SK-N-SH treated with all-trans-retinoic acid at 6 μM for 48 hours (cell line): ENCODE results near the gene TTC28.

Experiments
- ATAC-seq: fragments of 200-7000 bp; cut with Tn5 transposase; 3 replicates; pipeline ENCODE4 v1.9.1; 2020; ENCODE audit warnings: mild to moderate bottlenecking, moderate library complexity
- ARNTL ChIP-seq: fragments of 450-650 bp; formaldehyde crosslinking; IDR thresholded peaks from 2 replicates; pipeline ENCODE4 v1.5.0; 2020; ENCODE audit warnings: low read depth, mild to moderate bottlenecking, moderate library complexity, borderline replicate concordance
- BACH2 ChIP-seq: fragments of 250-450 bp; sonication (Bioruptor Pico); IDR thresholded peaks from 2 replicates; pipeline ENCODE4 v1.9.0; 2021; ENCODE audit warnings: mild to moderate bottlenecking, borderline replicate concordance
- CREB5 ChIP-seq: fragments of 250-450 bp; sonication (Bioruptor Pico); IDR thresholded peaks from 2 replicates; pipeline ENCODE4 v1.5.1; 2020; ENCODE audit warnings: low read depth, mild to moderate bottlenecking, moderate library complexity
- CSDC2 ChIP-seq: fragments of 250-450 bp; sonication (Bioruptor Pico); IDR thresholded peaks from 2 replicates; pipeline ENCODE4 v1.5.0; 2020; ENCODE audit warnings: mild to moderate bottlenecking, moderate library complexity
- ESRRG ChIP-seq: fragments of 250-450 bp; sonication (Bioruptor Pico); IDR thresholded peaks from 2 replicates; pipeline ENCODE4 v1.6.1; 2021; ENCODE audit warnings: mild to moderate bottlenecking
- GLIS3 ChIP-seq: fragments of 250-450 bp; sonication (Bioruptor Pico); IDR thresholded peaks from 2 replicates; pipeline ENCODE4 v1.5.0; 2020; ENCODE audit warnings: mild to moderate bottlenecking, moderate library complexity
- ISL1 ChIP-seq: fragments of 250-450 bp; sonication (Bioruptor Pico); IDR thresholded peaks from 2 replicates; pipeline ENCODE4 v2.1.2; 2022; ENCODE audit warnings: mild to moderate bottlenecking, moderate library complexity
- OSR1 ChIP-seq: fragments of 250-450 bp; sonication (Bioruptor Pico); IDR thresholded peaks from 2 replicates; pipeline ENCODE4 v1.8.0; 2022; ENCODE audit warnings: moderate library complexity, mild to moderate bottlenecking, inconsistent platforms
- POU6F1 ChIP-seq: fragments of 250-450 bp; sonication (Bioruptor Pico); IDR thresholded peaks from 2 replicates; pipeline ENCODE4 v1.8.0; 2021; ENCODE audit warnings: low read depth, mild to moderate bottlenecking, moderate library complexity, borderline replicate concordance
- PPARA ChIP-seq: fragments of 250-450 bp; sonication (Bioruptor Pico); IDR thresholded peaks from 2 replicates; pipeline ENCODE4 v1.5.0; 2020; ENCODE audit warnings: mild to moderate bottlenecking, borderline replicate concordance
- RARB ChIP-seq: fragments of 250-450 bp; sonication (Bioruptor Pico); IDR thresholded peaks from 2 replicates; pipeline ENCODE4 v1.8.0; 2021; ENCODE audit warnings: mild to moderate bottlenecking, moderate library complexity
- SNAI2 ChIP-seq: fragments of 250-450 bp; sonication (Bioruptor Pico); IDR thresholded peaks from 2 replicates; pipeline ENCODE4 v1.5.0; 2020; ENCODE audit warnings: mild to moderate bottlenecking, moderate library complexity
- TCF4 ChIP-seq: fragments of 250-450 bp; sonication (Bioruptor Pico); IDR thresholded peaks from 2 replicates; pipeline ENCODE4 v1.8.0; 2021; ENCODE audit warnings: mild to moderate bottlenecking, moderate library complexity, borderline replicate concordance
- TOX ChIP-seq: fragments of 250-450 bp; sonication (Bioruptor Pico); IDR thresholded peaks from 2 replicates; pipeline ENCODE4 v1.8.0; 2021; ENCODE audit warnings: mild to moderate bottlenecking, moderate library complexity, borderline replicate concordance
- ZC3H10 ChIP-seq: fragments of 250-450 bp; sonication (Bioruptor Pico); IDR thresholded peaks from 2 replicates; pipeline ENCODE4 v1.5.1; 2021; ENCODE audit warnings: mild to moderate bottlenecking, moderate library complexity
- ZFP3 ChIP-seq: fragments of 250-450 bp; sonication (Bioruptor Pico); IDR thresholded peaks from 2 replicates; pipeline ENCODE4 v1.5.0; 2020; ENCODE audit warnings: mild to moderate bottlenecking, moderate library complexity
- ZFP30 ChIP-seq: fragments of 450-650 bp; formaldehyde crosslinking; IDR thresholded peaks from 2 replicates; pipeline ENCODE4 v1.5.0; 2022; ENCODE audit warnings: mild to moderate bottlenecking, moderate library complexity
- ZNF565 ChIP-seq: fragments of 450-650 bp; formaldehyde crosslinking; conservative IDR thresholded peaks from 2 replicates; pipeline ENCODE4 v1.5.0; 2020; ENCODE audit warnings: low read depth, mild to moderate bottlenecking, moderate library complexity
- ZNF70 ChIP-seq: fragments of 450-650 bp; formaldehyde crosslinking; IDR thresholded peaks from 2 replicates; pipeline ENCODE4 v1.5.0; 2020; ENCODE audit warnings: mild to moderate bottlenecking, moderate library complexity
- ZNF8 ChIP-seq: fragments of 450-650 bp; formaldehyde crosslinking; IDR thresholded peaks from 2 replicates; pipeline ENCODE4 v1.5.0; 2020; ENCODE audit warnings: mild to moderate bottlenecking, moderate library complexity
- TF ChIP-seq, protein P1 (sequence below): fragments of 250-450 bp; sonication (Bioruptor Pico); IDR thresholded peaks from 2 replicates; pipeline ENCODE4 v1.5.0; 2020; ENCODE audit warnings: mild to moderate bottlenecking, moderate library complexity
- TF ChIP-seq, protein P2 (sequence below): fragments of 250-450 bp; sonication (Bioruptor Pico); IDR thresholded peaks from 2 replicates; pipeline ENCODE4 v1.5.1; 2021; ENCODE audit warnings: mild to moderate bottlenecking, moderate library complexity

TTC28 gene

GRCh38 chr22:28718044-28718443 is 38.4 kb upstream of the TTC28 start:
- no peak for TF ChIP-seq BACH2 (CRISPR knock-in tag)
- TF ChIP-seq PPARA: no peak
- no peak for TF ChIP-seq POU6F1 (CRISPR knock-in tag)
- TF ChIP-seq, protein P1, sequence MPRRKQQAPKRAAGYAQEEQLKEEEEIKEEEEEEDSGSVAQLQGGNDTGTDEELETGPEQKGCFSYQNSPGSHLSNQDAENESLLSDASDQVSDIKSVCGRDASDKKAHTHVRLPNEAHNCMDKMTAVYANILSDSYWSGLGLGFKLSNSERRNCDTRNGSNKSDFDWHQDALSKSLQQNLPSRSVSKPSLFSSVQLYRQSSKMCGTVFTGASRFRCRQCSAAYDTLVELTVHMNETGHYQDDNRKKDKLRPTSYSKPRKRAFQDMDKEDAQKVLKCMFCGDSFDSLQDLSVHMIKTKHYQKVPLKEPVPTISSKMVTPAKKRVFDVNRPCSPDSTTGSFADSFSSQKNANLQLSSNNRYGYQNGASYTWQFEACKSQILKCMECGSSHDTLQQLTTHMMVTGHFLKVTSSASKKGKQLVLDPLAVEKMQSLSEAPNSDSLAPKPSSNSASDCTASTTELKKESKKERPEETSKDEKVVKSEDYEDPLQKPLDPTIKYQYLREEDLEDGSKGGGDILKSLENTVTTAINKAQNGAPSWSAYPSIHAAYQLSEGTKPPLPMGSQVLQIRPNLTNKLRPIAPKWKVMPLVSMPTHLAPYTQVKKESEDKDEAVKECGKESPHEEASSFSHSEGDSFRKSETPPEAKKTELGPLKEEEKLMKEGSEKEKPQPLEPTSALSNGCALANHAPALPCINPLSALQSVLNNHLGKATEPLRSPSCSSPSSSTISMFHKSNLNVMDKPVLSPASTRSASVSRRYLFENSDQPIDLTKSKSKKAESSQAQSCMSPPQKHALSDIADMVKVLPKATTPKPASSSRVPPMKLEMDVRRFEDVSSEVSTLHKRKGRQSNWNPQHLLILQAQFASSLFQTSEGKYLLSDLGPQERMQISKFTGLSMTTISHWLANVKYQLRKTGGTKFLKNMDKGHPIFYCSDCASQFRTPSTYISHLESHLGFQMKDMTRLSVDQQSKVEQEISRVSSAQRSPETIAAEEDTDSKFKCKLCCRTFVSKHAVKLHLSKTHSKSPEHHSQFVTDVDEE (CRISPR knock-in tag): no peak
- no peak for TF ChIP-seq ESRRG (CRISPR knock-in tag)
- no peak for TF ChIP-seq ARNTL
- TF ChIP-seq GLIS3 (CRISPR knock-in tag): no peak
- no peak for TF ChIP-seq CREB5 (CRISPR knock-in tag)
- TF ChIP-seq ZNF8 (CRISPR knock-in tag): no peak
- TF ChIP-seq, protein P2, sequence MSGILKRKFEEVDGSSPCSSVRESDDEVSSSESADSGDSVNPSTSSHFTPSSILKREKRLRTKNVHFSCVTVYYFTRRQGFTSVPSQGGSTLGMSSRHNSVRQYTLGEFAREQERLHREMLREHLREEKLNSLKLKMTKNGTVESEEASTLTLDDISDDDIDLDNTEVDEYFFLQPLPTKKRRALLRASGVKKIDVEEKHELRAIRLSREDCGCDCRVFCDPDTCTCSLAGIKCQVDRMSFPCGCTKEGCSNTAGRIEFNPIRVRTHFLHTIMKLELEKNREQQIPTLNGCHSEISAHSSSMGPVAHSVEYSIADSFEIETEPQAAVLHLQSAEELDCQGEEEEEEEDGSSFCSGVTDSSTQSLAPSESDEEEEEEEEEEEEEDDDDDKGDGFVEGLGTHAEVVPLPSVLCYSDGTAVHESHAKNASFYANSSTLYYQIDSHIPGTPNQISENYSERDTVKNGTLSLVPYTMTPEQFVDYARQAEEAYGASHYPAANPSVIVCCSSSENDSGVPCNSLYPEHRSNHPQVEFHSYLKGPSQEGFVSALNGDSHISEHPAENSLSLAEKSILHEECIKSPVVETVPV (CRISPR knock-in tag): no peak
- TF ChIP-seq ZFP3 (CRISPR knock-in tag): no peak
- no peak for TF ChIP-seq RARB (CRISPR knock-in tag)
- no peak for TF ChIP-seq CSDC2 (CRISPR knock-in tag)
- ATAC-seq: no peak

- ATAC-seq: no peak
Observed at GRCh38 chr22:28716686-28717085, 37.0 kb upstream of the TTC28 start.

More at GRCh38 chr22:28716686-28717085, 37.0 kb upstream of the TTC28 start:
- no peak for TF ChIP-seq CSDC2 (CRISPR knock-in tag)
- no peak for TF ChIP-seq ZNF70 (CRISPR knock-in tag)
- no peak for TF ChIP-seq GLIS3 (CRISPR knock-in tag)
- TF ChIP-seq ZNF8 (CRISPR knock-in tag): no peak
- TF ChIP-seq OSR1: no peak
- TF ChIP-seq, protein P1 (CRISPR knock-in tag): no peak
- no peak for TF ChIP-seq PPARA
- TF ChIP-seq BACH2 (CRISPR knock-in tag): no peak
- no peak for TF ChIP-seq ZFP30
- no peak for TF ChIP-seq SNAI2
- TF ChIP-seq POU6F1 (CRISPR knock-in tag): no peak
- TF ChIP-seq ZFP3 (CRISPR knock-in tag): no peak
- no peak for TF ChIP-seq ZC3H10 (CRISPR knock-in tag)
- TF ChIP-seq ISL1 (CRISPR knock-in tag): no peak
- no peak for TF ChIP-seq RARB (CRISPR knock-in tag)
- no peak for TF ChIP-seq TOX (CRISPR knock-in tag)
- TF ChIP-seq ARNTL: no peak
- TF ChIP-seq ESRRG (CRISPR knock-in tag): no peak
- no peak for TF ChIP-seq ZNF565
- TF ChIP-seq TCF4 (CRISPR knock-in tag): no peak
- TF ChIP-seq, all 23 proteins: peak for 0
